ENCODE measurements around the gene ATXN1. TPM values are rescaled to one million over a fixed set of nuclear protein-coding genes. Genes with fewer than 3 reads are reported as not detected.

The ATXN1 gene
- total RNA-seq, 1 donor from 2014 or later, result 99.2 TPM

DNA sequence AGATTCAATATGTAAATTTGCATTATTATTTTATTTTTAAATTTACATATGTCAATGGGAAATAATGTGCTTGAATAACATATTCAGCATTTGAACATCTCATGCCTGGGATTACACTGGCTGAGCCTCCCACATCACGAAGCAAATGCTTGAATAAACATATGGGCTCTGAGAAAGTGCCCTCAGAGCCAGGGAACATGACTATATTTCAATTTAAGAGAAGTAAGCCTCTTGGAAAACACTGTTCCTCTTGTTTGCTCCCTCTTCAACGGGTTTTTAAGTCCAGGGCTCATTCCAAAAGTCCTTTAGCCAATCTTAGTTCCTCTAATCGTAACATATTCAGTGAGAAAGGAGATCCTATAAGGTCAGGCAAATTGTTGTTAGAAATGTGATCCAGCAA is 400.9 kb downstream of the ATXN1 start:
- intact Hi-C loops (cut with micrococcal nuclease), result no loop called here

- intact Hi-C loops (cut with micrococcal nuclease), result no loop called here
Observed at GRCh38 chr6:16359563-16359962, 401.7 kb downstream of the ATXN1 start.

DNA sequence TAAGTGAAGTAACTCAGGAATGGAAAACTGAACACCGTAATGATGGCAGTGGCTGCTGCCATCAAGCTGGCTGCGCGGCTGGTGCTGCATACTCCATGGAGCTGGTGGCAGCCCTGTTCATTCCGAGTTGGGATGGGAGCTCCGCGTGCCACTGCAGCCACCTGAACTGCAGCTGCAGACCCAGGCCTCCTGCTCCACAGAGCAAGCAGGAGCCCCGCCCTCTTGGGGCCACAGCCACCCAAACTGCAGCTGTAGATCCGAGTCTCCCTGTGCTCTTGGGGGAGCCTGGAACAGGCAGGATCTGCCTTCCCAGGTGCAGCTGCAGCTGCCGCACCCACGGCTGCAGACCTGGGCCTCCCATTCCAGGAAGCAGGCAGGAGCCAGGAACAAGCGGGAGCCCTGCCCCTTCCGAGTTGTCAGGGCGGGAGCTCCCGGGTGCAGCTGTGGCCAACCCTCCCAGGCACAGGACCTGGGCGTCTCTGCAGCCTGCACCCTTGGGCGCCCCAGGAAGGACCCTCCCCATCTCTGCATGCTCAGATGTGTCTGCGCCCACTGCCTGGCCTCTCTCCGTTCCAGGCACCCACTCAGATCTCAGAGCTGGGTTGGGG is 402.6 kb downstream of the ATXN1 start:
- intact Hi-C loops (cut with micrococcal nuclease), result no loop called here

DNA sequence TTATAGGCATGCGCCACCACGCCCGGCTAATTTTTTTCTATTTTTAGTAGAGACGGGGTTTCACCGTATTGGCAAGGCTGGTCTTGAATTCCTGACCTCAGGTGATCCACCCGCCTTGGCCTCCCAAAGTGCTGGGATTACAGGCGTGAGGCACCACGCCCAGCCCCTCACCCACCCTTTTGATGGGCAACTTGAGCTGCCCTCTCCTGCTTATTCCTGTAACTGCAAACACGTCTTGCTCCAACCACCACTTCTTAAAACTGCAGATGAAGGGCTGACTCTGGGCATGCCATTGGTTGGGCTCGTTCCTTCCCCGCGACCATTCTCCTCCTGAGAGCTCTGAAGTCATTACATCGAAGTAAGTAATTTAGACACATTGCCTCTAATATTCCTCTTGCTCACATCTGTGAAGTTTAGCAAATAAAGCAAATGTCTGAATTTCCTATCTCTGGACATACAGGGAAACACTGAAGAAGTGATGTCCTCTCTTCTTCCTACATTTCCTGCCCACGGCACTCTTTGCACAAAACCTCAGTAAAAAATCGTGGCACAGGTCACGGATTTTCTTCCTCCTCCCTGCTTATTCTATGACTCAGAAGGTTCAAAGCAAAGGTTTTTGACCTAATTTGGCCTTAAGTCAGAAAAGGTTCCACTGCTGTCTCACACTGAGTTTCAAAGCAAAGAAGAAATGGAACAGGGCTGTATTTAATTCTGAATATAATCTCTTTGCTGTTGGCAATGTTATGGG is 405.4 kb downstream of the ATXN1 start:
- intact Hi-C loops (cut with micrococcal nuclease), result no loop called here

- intact Hi-C loops (cut with micrococcal nuclease), result no loop called here
Observed at GRCh38 chr6:16355238-16355637, 406.0 kb downstream of the ATXN1 start.

- intact Hi-C loops (cut with micrococcal nuclease), result no loop called here
Observed at GRCh38 chr6:16354692-16355091, 406.6 kb downstream of the ATXN1 start.

DNA sequence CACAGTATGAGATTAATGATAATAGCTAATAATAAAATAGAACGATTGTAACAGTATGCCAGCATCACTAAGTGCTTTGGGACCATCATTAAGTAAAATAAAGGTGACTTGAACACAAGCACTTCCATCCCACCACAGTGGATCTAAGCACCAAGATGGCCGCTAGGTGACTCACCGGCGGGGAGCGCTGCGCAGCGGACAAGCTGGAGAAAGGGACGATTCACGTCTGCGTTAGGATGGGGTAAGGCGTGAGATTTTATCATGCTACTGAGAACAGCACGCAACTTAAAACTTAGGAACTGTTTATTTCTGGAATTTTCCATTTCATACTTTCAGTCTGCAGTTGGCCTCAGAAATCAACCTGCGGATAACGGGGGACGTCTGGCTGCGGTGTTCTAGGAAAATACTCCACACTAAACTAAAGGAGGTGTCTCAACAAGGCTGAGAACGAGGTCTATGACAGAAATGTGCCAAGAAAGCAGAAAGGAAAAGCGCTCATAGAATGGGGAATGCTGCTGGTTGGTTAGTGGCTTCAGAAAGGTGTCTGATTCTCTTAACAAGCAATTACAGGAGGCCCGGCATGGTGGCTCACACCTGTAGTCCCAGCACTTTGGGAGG is 408.3 kb downstream of the ATXN1 start:
- intact Hi-C loops (cut with micrococcal nuclease), result no loop called here

- intact Hi-C loops (cut with micrococcal nuclease), result no loop called here
Observed at GRCh38 chr6:16352258-16352635, 409.0 kb downstream of the ATXN1 start.

GRCh38 chr6:16349544-16349943 is 411.7 kb downstream of the ATXN1 start:
- intact Hi-C loops (cut with micrococcal nuclease), result no loop called here

- intact Hi-C loops (cut with micrococcal nuclease), result no loop called here
Observed at GRCh38 chr6:16346831-16347230, 414.4 kb downstream of the ATXN1 start.

DNA sequence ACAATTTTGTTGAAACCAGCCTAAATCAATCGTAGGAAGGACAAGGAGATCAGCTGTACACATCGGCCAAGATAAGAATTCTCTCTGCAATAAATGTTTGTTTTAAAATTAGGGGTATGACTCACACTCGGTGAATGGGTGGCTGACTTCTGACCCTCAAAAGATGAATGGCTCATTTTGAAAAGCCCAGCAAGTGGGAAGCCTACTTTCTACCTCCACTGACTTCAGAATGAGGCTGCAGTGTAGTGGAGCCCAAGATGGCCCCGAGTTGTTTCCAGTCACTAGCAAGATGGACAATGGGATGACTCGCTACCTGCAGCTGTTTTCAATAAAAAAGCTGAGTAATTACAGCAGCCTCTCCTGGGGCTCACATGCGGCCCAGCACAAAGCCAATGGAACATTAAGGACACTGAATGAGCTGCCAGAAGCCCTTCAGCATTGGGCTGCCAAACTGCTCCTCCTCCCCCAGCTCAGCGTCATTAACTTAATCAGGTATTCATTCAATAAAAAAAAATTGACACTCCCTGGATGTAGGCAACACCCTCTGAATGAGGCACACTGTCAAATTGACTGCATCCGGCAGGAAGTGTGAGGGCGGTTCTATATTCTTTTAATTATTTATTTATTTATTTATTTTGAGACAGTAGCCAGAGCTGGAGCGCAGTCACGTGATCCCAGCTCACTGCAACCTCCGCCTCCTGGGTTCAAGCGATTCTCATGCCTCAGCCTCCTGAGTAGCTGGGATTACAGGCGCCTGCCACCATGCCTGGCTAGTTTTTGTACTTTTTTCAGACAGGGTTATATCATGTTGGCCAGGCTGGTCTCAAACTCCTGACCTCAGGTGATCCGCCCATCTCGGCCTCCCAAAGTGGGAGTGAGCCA is 415.6 kb downstream of the ATXN1 start:
- intact Hi-C loops (cut with micrococcal nuclease), result no loop called here

DNA sequence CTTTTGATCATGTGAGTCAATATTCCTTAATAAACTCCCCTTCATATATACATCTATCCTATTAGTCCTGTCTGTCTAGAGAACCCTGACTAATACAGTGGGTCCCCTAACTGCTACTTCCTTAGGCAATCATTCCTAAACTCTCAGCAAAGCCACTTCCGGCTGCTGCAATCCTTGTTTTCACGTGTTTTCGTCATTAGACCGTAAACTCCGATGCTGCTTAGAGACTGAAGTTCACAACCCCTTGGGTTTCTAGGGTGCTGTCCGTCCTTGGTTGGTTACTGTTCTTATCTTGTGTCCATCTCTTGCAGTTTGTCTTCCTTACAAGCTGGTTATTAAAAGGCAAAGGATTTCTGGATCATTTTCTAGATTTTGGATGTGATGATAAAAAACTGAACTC is 416.5 kb downstream of the ATXN1 start:
- intact Hi-C loops (cut with micrococcal nuclease), result no loop called here

GRCh38 chr6:16343593-16343992 is 417.7 kb downstream of the ATXN1 start:
- intact Hi-C loops (cut with micrococcal nuclease), result no loop called here

GRCh38 chr6:16339265-16339587 is 422.0 kb downstream of the ATXN1 start:
- intact Hi-C loops (cut with micrococcal nuclease), result loop anchor here (10.0 kb wide), 1 partner anchor 246 kb away; no protein-coding TSS in a partner anchor

DNA sequence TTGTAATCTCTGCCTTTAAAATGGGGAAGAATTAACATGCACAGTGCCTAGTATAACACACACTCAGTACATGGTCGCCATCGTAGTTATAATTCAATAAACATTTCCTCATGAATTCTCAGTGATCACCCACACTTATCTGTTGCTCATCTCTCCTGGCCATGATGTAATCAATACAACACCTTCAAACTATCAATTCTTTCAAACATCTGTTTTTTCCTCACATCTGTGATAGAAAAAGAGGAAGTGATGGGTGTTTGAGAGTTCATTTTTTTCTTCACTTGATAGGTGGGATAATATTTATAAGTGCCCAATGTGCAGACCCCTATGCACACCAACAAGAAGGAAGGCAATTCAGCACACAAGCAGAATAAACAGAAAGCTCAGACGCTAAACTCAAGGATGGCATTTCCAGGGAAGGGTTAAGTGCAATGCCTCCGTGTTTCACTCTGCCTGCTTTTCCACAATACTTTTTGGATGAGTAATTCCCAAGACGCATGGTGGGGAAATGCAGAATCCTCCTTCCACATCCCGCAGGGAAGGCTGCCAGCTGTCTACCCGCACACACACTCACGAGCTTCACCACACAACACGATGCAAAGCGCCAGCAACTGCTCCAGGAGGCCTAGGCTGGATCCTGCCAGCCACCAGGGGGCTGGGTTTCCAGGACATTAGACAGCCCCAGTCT is 422.5 kb downstream of the ATXN1 start:
- intact Hi-C loops (cut with micrococcal nuclease), result loop anchor here (10.0 kb wide), 1 partner anchor 246 kb away; no protein-coding TSS in a partner anchor

DNA sequence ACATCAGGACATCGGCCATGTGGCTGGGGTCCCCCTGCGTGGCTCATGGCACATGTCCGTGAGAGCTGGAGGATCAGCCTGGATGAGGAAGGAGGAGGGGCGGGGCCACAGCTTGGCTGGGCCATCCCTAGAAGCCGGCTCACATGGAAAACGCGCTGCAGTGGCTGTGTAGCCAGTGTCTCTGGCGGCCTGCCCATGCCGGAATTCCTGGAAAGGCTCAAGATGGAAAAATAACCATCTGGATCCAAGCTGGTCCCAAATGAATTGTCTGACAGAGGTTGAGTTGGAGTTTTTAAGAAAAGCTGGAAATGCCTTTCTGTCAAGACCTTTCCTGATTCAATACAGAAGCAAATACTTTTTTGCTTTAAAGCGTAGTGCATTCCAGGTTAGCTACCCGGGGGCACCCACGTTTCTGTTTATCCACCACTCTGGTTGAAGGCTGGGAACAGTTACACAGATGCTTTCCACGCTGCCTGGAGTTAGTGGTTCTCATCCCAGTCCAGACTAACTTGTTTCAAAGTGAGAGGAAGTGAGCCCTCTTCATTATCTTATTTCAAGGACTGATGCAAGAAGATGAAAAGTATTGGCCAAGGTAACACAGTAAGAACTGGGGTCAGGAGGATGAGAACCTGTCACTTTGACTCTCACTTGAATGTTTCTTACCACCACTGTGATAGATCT is 423.8 kb downstream of the ATXN1 start:
- intact Hi-C loops (cut with micrococcal nuclease), result loop anchor here (10.0 kb wide), 1 partner anchor 247 kb away; no protein-coding TSS in a partner anchor

DNA sequence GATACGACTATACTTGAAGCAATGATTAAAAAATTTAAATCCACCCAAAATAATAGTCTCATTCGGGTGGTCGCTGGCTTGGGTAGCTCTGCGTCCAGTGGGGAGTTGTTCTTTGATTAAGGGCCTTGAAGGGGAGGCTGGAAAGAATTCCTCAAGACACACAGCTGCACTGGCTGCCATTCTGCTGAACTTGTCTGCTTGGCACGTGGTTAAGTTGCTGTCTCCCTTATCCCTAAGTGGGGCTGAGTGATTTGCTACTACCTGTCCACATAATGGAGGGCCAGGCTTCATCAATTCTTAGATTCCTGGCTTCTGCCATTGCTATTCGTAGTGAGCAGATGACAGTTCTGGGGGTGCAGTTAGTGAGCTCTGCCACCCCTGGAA is 424.4 kb downstream of the ATXN1 start:
- intact Hi-C loops (cut with micrococcal nuclease), result loop anchor here (10.0 kb wide), 1 partner anchor 248 kb away; no protein-coding TSS in a partner anchor

- intact Hi-C loops (cut with micrococcal nuclease), result loop anchor here (10.0 kb wide), 1 partner anchor 249 kb away; no protein-coding TSS in a partner anchor
Observed at GRCh38 chr6:16336056-16336818, 425.0 kb downstream of the ATXN1 start.

- intact Hi-C loops (cut with micrococcal nuclease), result loop anchor here (10.0 kb wide), 1 partner anchor 250 kb away; no protein-coding TSS in a partner anchor
Observed at GRCh38 chr6:16335176-16335575, 426.1 kb downstream of the ATXN1 start.
